Chondrocyte (in vitro differentiated cells): Measurements from ENCODE around the gene GRAMD4. TPM values are rescaled to one million over a fixed set of nuclear protein-coding genes. Genes with fewer than 3 reads are reported as not detected.
A peak's percentile ranks its signal among the peaks of the same experiment; 100 is the strongest.
"Not testable (repeated sequence)": the region's sequence is repeated elsewhere in the genome, so short reads cannot be mapped to it uniquely, and the experiment has no call there.

Source experiments
- DNase-seq: peaks from one replicate; pipeline ENCODE4 v3.0.0; 2021; ENCODE audit warnings: mixed read lengths, low spot score
- H3K27ac Mint-ChIP-seq: one replicate; pipeline ENCODE4 v1.8.0; 2021; ENCODE audit warnings: mild to moderate bottlenecking, moderate library complexity, mixed read lengths; ENCODE audit not compliant: unreplicated experiment
- H3K27me3 Mint-ChIP-seq: 2 replicates; pipeline ENCODE4 v1.8.0; 2021; ENCODE audit warnings: low read depth, mixed read lengths
- H3K36me3 Mint-ChIP-seq: 2 replicates; pipeline ENCODE4 v1.8.0; 2021; ENCODE audit warnings: low read depth, mixed read lengths
- H3K4me1 Mint-ChIP-seq: 2 replicates; pipeline ENCODE4 v1.8.0; 2021; ENCODE audit warnings: low read depth, mild to moderate bottlenecking, mixed read lengths
- H3K4me3 Mint-ChIP-seq: one replicate; pipeline ENCODE4 v1.8.0; 2021; ENCODE audit warnings: mild to moderate bottlenecking, moderate library complexity, mixed read lengths; ENCODE audit not compliant: unreplicated experiment
- H3K9me3 Mint-ChIP-seq: 2 replicates; pipeline ENCODE4 v1.8.0; 2021; ENCODE audit warnings: low read depth, mixed read lengths
- total RNA-seq: library from RNA; stranded (reverse); gene quantifications from 3 replicates; pipeline ENCODE4 v1.2.1, GENCODE V29; 2021
- TF ChIP-seq, protein P1 (sequence below): fragments of 200-600 bp; sonication (generic); IDR thresholded peaks from 2 replicates; pipeline ENCODE4 v1.5.0; 2021; ENCODE audit warnings: antibody characterized with exemption, mild to moderate bottlenecking, moderate library complexity

The GRAMD4 gene
- total RNA-seq, 1 donor from 2014 or later = 31.7 TPM

DNA sequence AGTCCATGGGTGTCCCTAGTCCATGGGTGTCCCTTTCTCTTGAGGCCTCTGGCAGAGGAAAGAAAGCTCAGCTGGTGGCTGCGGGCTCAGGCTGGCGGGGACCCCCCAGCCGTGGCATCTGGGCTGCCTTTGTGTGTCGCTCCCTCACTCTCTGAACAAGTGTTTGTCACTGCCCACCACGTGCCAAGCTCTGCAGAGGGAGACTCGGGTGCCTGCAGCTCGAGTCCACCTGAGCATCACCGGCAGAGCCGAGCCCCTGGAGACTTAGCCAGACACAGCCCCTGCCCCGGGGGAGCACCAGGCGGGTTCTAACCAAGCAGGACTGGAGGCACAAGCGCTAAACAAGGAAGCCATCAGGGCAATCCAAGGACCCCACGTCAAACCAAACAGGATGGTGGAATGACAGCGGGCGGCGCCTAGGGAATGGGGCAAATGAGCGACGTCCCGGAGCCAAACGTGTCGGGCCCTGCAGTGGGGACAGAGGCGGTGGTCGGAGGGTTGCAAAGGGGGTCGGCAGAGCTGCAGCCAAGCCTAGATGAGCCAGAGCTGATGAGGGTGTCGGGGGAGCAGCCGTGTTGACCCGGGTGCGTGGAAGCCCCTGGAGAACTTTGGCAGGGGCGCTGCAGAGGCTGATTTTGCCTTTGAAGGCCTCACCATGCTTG is 2.1 kb upstream of the GRAMD4 start:
- no peak overlapping the region for H3K4me3 Mint-ChIP-seq
- no peaks in the 10 kb centered on the region for H3K9me3 Mint-ChIP-seq
- peaks cover 49% of the 10 kb centered on the region for H3K4me1 Mint-ChIP-seq
- H3K27ac Mint-ChIP-seq = no peak overlapping the region
- TF ChIP-seq, protein P1, sequence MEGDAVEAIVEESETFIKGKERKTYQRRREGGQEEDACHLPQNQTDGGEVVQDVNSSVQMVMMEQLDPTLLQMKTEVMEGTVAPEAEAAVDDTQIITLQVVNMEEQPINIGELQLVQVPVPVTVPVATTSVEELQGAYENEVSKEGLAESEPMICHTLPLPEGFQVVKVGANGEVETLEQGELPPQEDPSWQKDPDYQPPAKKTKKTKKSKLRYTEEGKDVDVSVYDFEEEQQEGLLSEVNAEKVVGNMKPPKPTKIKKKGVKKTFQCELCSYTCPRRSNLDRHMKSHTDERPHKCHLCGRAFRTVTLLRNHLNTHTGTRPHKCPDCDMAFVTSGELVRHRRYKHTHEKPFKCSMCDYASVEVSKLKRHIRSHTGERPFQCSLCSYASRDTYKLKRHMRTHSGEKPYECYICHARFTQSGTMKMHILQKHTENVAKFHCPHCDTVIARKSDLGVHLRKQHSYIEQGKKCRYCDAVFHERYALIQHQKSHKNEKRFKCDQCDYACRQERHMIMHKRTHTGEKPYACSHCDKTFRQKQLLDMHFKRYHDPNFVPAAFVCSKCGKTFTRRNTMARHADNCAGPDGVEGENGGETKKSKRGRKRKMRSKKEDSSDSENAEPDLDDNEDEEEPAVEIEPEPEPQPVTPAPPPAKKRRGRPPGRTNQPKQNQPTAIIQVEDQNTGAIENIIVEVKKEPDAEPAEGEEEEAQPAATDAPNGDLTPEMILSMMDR = no peak
- H3K36me3 Mint-ChIP-seq = no peaks in the 10 kb centered on the region
- DNase-seq = peak; percentile 90
- H3K27me3 Mint-ChIP-seq = no peaks in the 10 kb centered on the region

GRCh38 chr22:46618667-46619066 is 1.5 kb upstream of the GRAMD4 start:
- Mint-ChIP-seq H3K27me3 (no peaks in the 10 kb centered on the region), H3K27ac (no peak overlapping the region), H3K4me3 (no peak overlapping the region), H3K36me3 (no peaks in the 10 kb centered on the region), H3K9me3 (no peaks in the 10 kb centered on the region), H3K4me1 (peaks cover 43% of the 10 kb centered on the region)
- DNase-seq = peak; percentile 87
- TF ChIP-seq, protein P1 = no peak

DNA sequence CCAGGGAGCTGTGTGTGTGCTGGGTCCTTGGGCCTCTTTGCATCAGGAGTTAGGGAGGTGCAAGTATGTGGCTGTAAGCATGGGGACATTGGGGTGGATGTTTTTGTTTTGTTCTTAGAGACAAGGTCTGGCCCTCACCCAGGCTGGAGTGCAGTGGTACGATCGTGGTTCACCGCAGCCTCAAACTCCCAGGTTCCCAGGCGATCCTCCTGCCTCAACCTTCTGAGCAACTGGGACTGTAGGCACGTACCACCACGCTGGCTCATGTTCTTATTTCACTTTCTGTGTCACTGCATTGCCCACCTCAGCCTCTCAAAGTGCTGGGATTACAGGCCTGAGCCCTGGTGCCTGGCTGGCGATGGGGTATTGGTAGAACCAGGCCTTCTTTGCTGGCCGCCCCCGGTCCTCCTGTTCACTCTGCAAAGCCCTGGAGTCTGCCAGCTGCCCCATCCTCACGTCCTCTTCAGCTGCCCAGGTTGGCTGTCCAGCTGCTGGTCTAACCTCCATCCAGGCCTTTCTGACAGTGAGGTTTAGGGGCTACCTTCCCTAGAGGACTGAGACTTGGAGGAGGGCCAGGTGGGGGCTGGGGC is 851 bp upstream of the GRAMD4 start:
- no peaks in the 10 kb centered on the region for H3K36me3 Mint-ChIP-seq

DNA sequence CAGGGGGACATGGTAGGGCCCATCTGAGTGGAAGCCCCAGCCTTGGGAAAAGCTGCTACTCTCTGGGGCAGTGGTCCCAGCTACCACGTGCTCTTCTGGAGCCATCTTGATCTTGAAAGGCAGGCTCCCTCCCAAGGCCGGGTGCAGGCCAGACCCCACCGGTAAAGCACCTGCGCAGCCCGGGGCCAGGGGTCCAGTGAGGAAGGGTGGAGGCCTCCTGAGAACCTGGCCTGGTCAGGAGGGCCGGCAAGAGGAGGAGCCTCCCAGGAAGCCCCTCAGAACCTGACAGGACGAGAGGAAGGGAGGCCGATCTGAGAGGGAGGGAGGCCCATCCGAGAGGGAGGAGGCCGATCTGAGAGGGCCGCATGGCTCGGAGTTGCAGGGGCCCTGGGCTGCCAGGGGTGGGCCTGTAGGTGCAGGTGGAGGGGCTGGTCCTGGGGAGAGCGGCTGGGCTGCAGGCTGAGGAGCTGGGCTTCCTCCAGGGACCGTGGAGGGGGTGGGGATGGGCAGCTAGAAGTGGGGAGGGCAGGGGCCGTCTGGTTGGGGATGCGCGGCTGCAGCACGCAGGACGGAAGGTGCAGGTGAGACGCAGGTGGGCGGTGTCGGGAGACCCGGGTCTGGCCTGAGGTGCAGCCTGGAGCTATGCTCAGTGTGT is 529 bp downstream of the GRAMD4 start:
- no peaks in the 10 kb centered on the region for H3K9me3 Mint-ChIP-seq
- H3K4me3 Mint-ChIP-seq = no peak overlapping the region
- DNase-seq = peak; percentile 89

More for the DNA sequence above, 851 bp upstream of the GRAMD4 start:
- peak; percentile 82 for DNase-seq
- Mint-ChIP-seq H3K4me3 (no peak overlapping the region), H3K27ac (no peak overlapping the region), H3K4me1 (peaks cover 38% of the 10 kb centered on the region), H3K27me3 (no peaks in the 10 kb centered on the region), H3K9me3 (no peaks in the 10 kb centered on the region)
- TF ChIP-seq, protein P1 = no peak

DNA sequence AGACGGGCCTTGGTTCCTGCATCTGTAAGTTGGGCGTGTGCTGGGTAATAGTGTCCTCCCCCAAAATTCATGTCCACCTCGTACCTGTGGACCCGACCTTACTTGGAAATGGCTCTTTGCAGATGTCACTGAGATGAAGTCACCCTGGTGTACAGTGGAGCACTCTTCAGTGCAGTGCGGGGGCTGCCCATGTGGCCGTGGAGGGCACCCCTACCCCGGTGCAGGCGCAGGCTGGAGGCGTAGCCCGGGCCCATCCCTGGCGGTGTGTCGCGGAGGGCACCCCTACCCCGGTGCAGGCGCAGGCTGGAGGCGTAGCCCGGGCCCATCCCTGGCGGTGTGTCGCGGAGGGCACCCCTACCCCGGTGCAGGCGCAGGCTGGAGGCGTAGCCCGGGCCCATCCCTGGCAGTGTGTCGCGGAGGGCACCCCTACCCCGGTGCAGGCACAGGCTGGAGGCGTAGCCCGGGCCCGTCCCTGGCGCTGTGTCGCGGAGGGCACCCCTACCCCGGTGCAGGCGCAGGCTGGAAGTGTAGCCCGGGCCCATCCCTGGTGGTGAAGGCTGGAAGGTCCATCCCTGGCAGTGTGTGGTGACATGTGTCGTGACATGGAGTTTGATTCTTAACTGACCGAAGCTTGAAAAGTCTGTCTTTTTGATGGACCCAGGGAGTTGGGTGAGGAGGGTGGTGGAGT is 1.2 kb downstream of the GRAMD4 start:
- H3K9me3 Mint-ChIP-seq, H3K4me3 Mint-ChIP-seq, DNase-seq, H3K27ac Mint-ChIP-seq, H3K36me3 Mint-ChIP-seq, H3K27me3 Mint-ChIP-seq: not testable (repeated sequence)
- peaks cover 38% of the 10 kb centered on the region for H3K4me1 Mint-ChIP-seq

More for the DNA sequence above, 529 bp downstream of the GRAMD4 start:
- TF ChIP-seq, protein P1 = no peak
- Mint-ChIP-seq H3K4me1 (peaks cover 38% of the 10 kb centered on the region), H3K36me3 (no peaks in the 10 kb centered on the region), H3K27me3 (no peaks in the 10 kb centered on the region), H3K27ac (no peak overlapping the region)
